HG03439 (cell line): ENCODE data around the gene SELENOT.
"Not testable (repeated sequence)": the region's sequence is repeated elsewhere in the genome, so short reads cannot be mapped to it uniquely, and the experiment has no call there.

Experiments
- ATAC-seq: cut with Tn5 transposase; IDR thresholded peaks from one replicate; pipeline ENCODE4 v1.9.1; 2021; ENCODE audit warnings: mild to moderate bottlenecking, moderate library complexity; ENCODE audit not compliant: unreplicated experiment

Gene SELENOT, protein sequence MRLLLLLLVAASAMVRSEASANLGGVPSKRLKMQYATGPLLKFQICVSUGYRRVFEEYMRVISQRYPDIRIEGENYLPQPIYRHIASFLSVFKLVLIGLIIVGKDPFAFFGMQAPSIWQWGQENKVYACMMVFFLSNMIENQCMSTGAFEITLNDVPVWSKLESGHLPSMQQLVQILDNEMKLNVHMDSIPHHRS

DNA sequence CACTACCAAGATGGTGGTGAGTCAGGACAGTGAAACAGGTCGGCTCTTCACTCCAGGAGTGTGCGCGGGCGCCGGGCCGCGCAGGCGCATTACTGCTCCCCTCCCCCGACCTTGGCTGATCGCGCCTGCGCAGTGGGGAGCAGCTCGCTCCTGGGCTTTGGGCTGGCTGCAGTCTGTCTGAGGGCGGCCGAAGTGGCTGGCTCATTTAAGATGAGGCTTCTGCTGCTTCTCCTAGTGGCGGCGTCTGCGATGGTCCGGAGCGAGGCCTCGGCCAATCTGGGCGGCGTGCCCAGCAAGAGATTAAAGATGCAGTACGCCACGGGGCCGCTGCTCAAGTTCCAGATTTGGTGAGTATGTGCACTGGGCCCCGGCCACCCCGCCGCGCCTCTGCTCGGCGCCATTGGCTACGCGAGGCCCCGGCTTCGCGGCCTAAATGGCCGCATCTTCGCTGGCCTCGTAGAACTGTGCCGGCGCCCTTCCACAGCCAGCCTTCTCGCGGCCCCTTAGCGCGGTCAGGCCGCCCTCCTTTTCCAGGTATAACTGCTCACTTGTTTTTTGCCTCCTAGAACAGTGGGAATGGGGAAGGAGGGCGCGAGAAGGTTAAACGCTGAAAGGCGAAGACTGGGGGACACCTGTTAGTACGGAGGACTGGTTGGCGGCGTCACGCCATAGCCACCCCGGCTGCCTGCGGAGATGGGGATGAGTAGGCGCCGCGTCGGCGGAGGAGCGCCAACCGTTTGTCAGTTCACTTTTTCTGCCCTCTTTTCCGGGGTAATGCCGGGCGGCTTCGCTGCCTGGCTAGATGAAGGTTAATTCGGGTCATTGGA, at the start of gene SELENOT:
Gene SELENOT (plus strand): TSS at position 169 of the 827 bp plus-strand sequence. CDS start 42 bp downstream, at position 211.
- ATAC-seq = peak; percentile 62

DNA sequence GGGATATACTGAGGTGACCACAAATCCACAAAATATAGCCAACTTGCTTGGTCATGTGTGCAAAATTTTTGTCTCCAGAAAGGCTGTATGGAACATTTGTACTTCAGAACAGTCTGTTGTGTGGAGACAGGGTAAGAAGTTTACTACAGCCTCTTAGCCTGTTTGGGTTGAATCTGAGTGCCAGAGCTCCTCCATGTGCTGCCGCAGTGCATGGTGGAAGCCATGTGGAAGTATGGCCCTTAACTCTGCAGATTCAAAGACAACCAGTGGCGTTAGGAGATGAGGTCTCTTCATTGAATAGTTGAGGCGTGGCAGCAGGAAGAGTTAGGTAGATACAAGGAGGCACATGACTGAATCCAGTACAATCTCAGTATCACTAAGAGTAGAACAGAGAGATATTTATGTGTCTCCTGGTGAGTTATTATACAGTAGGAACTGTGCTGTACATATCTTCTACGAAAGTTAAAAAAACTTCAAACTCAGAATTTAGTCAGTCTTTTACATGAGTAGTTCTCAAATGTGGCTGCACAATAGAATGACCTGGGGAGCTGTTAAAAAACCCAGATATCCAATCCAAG, 47.2 kb upstream of the SELENOT start:
- no peak for ATAC-seq

DNA sequence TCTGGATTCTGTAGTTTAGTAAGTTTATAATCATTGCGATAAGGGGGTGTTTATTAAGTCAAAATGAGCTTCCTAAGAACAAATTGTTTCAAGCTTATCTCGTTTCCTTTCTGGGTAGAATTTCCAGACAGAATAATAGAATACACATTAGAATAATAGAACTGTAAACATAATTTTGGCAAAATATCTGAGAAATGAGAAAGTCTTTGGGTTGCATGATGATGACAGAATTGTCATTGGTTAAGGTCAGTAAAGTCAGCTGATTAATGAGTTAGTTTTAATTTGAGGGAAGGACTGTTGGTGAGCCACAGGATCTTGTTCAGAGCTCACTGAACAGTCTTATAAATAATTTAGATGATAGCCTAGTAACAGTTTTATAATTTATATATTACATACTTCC, 46.3 kb upstream of the SELENOT start:
- ATAC-seq = no peak

DNA sequence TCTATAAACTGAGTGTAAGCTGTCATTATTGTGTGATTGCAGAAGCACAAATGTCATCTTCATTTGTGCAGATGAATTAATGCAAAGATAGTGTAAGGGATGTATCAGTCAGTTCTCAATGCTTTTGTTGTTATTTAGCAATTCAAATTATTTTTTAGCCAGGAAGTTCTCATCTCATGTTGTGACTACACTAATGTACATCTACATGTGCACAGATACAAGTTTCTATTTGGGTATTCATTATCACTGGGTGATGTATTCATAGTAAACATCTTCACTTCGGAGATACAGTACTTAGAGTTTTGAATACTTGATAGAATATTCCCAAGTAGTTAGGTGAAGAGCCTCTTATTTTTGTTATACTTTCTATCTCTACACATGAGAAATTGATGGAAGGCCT, 45.4 kb upstream of the SELENOT start:
- ATAC-seq = no peak

DNA sequence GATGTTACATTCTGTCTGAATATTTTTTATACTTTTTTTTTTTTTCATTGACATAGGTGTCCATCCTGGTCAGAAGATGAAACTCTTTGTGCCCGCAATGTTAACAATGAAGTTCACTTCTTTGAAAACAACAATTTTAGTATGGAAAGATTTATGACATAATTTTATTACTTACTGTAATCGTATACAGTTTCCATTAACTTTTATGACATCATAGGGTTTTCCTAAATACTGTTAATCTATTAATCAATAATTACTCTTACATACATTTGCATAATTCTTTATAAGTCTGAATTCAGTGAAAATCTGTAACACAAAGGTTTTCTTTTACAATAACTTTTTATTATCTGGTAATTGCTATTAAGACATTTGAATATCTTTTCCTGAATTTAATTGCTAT, 38.9 kb upstream of the SELENOT start:
- no peak for ATAC-seq

DNA sequence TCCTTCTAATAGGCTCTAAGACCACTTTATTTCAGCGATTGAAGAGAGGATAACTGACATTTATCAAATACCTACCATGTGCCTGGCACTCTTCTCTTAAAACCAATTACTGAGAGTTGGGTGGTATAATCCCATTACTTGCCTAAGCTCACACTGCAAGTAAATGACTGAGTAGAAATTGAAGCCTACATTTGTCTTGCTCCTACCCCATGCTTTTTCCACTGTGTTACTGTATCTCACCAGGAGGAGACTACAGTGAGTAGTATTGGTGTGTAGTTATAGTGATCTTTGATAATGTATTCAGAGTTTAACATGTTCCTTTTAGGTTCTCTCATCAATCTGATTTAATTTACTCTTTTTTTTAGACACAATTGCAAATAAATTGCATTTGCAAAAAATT, 35.8 kb upstream of the SELENOT start:
- ATAC-seq = no peak

DNA sequence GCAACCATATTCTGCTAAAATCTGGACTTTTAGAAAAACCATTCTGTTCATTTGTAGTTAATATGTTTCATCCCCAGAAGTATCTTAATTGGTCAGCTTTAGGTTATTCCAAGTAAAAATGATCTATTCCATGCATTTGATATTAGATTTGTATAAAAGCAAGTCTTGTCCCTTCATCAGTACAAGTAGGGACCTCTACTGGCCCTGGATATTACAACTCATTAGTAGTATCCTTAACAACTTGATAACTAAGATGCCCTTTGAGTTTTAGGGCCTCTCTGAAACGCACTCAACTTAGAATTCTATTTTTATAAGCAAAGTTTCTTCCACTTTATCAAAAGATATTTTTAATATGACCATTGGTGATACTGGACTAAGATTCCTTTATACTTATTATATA, 25.3 kb upstream of the SELENOT start:
- no peak for ATAC-seq

DNA sequence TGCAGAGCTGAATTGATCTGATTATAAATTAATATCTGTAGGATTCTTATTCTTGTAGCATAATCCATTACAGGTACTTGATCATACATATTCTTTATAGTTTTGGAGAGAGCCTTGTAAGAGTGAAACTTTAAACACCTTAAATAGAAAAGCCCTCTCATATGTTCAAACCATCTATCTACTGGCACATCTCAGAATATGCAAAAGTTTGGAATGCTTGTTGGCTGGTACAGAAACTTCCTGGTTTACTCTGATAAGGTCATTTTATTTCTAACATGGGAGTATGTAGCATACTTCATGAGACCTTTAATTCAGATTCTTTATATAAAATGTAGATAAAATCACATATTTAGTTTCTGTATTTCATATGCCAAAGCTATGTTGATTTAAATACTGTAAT, 21.9 kb upstream of the SELENOT start:
- ATAC-seq = no peak

DNA sequence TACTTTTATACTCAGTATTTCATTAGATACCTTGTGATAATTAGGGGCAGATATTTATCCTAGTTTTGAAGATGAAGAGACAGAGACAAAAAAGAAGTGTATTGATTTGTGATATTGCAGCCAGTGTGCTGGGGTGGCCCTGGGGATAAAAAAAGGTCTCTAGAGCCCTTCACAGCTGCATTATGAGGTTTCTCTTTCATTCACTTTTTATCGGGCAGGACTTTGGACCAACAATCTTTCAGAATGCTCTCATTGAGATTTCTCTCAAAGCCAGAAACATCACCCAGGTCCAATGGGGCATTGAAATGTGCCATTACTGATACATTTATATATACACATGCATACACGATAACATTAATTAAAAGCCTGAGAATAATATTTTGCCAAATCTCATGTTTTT, 20.5 kb upstream of the SELENOT start:
- peak; percentile 56 for ATAC-seq

DNA sequence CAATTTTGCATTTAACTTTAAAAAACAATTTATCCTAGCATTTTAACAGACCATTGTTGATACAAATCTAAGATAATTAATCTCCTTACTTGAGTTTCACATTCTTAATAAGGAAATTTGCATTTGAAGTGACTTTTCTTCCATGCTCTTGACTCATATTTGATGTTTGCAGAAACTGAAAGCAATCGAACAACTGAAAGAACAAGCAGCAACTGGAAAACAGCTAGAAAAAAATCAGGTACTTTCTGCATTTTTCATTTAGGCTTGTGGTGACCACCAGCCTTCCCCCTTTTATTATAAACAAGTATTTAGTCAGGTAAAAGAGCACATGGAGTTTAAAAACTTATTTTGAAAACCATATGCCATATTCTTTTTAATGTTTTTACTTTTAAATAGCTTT, 20.1 kb upstream of the SELENOT start:
- peak; percentile 51 for ATAC-seq

DNA sequence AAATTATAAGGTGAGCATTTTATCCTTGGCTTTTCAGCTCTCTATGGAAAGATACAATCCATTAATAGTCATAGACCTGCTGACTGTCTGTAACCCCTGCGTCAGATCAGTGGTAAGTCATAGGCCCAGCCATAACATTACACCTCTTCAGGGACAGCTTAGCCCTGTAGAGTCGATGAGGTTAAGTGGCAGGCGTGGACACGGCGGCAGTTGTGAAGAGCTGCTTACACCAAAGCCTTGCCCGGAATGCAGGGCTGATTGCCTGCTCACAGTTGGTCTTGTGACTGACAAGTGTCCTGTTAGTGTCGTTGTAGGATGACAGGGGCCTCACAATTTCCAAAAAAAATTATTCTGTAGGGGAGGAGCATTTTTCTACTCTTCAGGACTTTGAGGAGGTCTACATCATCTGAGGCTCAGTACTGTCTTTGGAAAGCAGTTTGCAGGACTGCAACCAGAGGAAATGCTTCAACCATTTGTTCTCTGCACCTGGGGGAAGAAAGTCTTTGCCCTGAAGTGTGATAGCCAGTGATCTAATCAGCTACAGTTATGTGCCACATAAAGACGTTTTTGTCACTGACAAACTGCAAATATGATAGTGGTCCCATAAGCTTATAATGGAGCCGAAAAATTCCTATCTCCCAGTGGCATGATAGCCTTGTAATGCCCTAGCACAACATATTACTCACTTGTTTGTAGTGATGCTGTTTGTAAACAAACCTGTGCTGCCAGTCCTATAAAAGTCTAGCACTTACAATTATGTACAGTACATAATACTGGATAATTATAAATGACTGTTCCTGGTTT, 14.9 kb upstream of the SELENOT start:
- ATAC-seq = no peak

DNA sequence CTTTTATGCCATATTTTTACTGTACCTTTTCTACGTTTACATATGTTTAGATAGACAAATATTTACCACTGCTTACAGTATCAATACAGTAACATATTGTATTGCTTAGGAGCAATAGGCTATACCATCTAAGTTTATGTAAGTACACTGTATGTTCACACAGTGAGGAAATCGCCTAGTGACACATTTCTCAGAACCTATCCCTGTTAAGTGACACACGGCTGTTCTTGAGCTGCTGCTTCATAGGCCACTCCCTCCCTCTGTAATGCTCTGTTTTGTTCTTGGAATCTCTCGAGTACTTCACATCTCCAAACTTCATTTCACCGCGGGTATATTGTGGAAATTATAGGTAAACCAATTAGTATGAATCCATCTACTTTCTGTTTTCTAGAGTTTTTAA, 13.4 kb upstream of the SELENOT start:
- no peak for ATAC-seq

DNA sequence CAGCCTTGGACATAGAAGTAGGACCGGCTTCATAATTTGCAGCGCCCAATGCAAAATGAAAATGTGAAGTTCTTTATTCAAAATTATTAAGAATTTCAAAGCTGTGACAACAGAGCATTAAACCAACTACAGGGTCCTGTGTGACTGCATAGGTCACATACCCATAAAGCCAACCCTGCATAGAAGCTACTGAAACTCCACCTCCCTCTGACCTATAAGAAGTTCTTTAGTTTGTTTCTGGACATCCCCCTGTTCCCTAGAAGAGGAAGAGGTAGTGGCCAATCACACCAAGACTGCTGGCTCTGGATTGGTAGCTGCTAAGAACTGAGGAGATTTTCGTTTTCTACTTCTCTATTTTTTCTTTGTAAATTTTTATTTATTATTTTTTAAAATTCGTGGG, 9.0 kb upstream of the SELENOT start:
- ATAC-seq = no peak

DNA sequence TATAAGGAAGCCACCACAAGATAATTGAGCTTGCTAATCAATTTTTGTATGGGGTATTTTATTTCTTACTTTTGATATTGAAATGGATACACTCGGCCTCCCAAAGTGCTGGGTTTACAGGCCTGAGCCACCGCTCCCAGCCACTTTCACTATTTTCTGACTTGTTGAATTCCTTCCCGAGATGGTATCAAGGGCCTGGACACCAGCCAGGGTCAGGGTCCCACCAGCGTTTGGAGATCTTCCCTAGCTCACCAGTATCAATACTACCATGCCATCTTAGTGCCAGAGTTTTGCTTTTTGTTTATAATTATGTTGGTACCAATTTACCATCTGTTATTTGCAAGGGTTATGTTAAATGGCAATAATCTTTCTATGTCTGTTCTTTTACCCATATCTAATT, 5.5 kb upstream of the SELENOT start:
- ATAC-seq = no peak

DNA sequence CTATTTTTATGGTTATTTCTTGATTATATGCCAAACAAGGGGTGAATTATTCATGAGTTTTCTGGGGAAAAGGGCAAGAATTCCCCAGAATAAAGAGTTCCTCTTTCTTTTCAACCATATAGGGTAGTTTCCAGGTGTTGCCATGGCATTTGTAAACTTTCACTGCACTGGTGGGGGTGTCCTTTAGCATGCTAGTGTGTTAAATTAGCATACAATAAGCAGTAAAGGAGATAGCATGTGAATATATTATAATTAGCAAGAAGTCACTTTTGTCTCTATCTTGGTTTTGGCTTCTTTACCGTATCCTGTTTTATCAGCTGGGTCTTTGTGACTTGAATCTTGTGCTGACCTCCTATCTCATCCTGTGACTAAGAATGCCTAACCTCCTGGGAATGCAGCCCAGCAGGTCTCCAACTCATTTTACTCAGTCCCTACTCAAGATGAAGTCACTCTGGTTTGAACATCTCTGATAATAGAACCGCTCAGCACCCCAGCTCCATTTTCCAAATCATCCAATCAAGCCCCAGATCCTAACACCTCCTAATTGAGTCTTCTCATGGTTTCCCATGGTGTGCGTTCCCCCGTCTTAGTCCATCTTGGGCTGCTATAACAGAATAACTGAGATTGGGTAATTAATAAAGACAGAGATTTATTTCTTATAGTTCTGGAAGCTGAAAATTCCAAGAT, 3.4 kb upstream of the SELENOT start:
- ATAC-seq = no peak

DNA sequence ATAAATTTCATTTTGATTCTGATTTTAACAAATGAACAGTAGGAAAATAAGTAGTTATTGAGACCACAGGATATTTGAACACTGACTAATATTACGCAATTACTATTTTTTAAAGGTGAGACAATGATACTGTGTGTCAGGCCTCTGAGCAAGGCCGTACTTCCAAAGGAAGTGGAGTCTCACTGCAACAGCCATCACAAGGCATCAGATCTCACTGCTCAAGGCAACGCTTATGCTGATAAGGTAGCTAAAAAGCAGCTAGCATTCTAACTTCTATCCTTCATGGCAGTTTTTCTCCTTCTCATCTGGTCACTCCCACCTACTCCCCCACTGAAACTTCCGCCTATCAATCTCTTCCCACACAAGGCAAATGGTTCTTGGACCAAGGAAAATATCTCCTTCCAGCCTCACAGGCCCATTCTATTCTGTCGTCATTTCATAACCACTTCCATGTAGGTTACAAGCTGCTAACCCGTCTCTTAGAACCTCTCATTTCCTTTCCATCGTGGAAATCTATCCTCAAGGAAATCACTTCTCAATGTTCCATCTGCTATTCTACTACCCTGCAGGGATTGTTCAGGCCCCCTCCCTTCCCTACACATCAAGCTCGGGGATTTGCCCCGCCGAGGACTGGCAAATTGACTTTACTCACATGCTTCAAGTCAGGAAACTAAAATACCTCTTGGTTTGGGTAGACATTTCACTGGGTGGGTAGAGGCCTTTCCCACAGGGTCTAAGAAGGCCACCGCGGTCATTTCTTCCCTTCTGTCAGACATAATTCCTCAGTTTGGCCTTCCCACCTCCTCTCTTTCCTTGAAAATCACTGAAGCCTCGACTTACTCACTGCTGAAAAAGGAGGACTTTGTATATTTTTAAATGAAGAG, 2.2 kb upstream of the SELENOT start:
- ATAC-seq = not testable (repeated sequence)

DNA sequence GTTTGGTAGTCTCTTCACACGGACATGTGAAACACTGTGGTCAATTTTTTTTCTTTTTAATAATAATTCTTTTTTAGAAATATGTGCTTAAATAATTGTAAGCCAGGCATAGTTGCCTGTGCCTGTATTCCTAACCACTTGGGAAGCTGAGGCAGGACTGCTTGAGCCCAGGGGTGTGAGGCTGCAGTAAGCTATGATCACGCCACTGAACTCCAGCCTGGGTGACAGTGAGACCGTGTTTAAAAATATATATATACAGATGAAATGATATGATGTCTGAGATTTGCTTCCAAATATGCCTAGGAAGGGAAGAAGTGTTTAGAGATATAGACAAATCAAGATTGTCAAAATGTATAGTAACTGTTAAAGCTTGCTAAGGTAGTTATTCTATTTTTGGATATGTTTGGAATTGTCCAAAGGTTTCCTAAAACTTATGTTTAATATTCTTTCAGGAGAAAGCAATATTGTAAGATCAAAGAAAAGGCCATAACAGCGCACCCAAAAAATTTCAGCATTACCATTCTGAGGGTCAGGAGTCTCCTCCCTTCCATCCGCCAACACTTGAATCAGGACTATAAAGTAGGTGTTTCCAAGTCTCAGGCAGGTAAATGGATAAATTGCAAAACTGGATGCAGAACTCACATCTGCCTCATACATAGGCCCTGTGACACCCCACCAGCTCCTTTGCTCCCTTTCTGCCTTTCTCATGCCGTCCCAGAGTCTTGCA, 532 bp upstream of the SELENOT start:
- ATAC-seq = peak; percentile 8

DNA sequence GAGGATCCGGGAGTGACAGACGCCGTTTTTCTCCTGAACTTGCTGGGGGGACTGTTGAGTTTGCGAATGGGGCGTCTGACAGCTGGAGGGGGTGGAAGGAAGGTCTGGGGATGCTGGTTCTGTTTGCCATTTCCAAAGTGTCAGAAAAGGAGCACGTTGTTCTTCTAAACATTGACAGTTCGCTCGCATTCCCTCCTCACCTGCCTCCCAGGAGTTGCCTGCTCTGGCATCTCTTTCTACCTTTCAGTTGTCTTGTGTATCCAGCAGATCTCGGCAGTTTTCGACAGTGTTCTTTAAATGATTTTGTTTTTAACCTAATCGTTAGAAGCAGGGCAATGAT, 829 bp downstream of the SELENOT start:
- ATAC-seq = no peak

DNA sequence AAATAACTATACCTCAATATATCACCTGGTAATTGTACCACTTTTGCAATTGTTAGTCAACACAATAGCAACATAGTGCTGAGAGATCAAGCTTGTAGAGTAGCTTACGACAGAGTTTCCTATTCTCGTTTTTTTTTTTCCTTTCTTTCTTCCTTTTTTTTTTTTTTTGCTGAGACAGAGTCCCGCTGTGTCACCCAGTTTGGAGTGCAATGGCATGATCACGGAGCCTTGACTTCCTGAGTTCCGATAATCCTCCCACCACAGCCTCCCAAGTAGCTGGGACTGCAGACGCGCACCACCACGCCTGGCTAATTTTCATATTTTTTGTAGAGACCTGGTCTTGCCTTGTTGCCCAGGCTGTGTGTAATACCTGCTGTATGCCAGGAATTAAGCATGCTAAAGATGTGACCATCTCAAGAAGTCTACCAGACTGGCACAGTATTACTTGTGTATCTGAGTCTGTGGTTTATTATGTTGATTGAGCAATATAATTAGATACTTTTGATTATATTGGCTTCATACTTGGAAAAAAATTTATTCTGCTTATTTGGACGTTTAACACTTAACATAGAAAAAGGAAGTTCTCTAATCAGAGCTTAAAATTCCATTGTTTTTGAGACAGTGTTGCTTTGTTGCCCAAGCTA, 3.0 kb downstream of the SELENOT start:
- no peak for ATAC-seq
